CD14-positive monocyte (primary cell): ENCODE measurements around the gene NFATC1. TPM values are rescaled to one million over a fixed set of nuclear protein-coding genes. Genes with fewer than 3 reads are reported as not detected.

Source experiments
- DNase-seq, 3 donors: peaks; one replicate each; pipeline ENCODE4 v3.0.0-alpha.2; 2011 to 2022
- H2AFZ ChIP-seq: 2 replicates; pipeline ENCODE4 v1.6.0; 2012; ENCODE audit warnings: mild to moderate bottlenecking, low read depth, low read length, inconsistent platforms; ENCODE audit not compliant: insufficient read depth, poor library complexity, severe bottlenecking
- H3K27ac ChIP-seq, 2 donors: 1 replicate in 1 of 2; 2 replicates in 1 of 2; pipeline ENCODE4 v1.5.1; 2012 to 2013; ENCODE audit warnings: low read length in 2 of 2, control low read depth in 1 of 2, inconsistent platforms in 1 of 2, low read depth in 1 of 2, mild to moderate bottlenecking in 1 of 2
- H3K27me3 ChIP-seq, 2 donors: one replicate each; pipeline versions ENCODE4 v1.6.0 to v1.6.1; 2011 to 2013; ENCODE audit warnings: low read length in 2 of 2; ENCODE audit not compliant: control insufficient read depth in 2 of 2, insufficient read depth in 2 of 2
- H3K36me3 ChIP-seq, 2 donors: replicated peaks in 1 of 2; 1 replicate in 1 of 2; 2 replicates in 1 of 2; pipeline versions ENCODE4 v1.5.1 to v1.6.1; 2012 to 2013; ENCODE audit warnings: low read length in 2 of 2, control low read depth in 1 of 2, inconsistent platforms in 1 of 2, mild to moderate bottlenecking in 1 of 2; ENCODE audit not compliant: insufficient read depth in 2 of 2, control insufficient read depth in 1 of 2
- H3K4me1 ChIP-seq, 2 donors: 1 replicate in 1 of 2; 2 replicates in 1 of 2; pipeline versions ENCODE4 v1.5.1 to v1.6.1; 2012 to 2013; ENCODE audit warnings: low read length in 2 of 2, control low read depth in 1 of 2, inconsistent platforms in 1 of 2, mild to moderate bottlenecking in 1 of 2, moderate library complexity in 1 of 2; ENCODE audit not compliant: insufficient read depth in 2 of 2, control insufficient read depth in 1 of 2
- H3K4me2 ChIP-seq: replicated peaks from 2 replicates; pipeline ENCODE3; 2012; ENCODE audit warnings: low read length, moderate library complexity, mild to moderate bottlenecking; ENCODE audit not compliant: poor library complexity, severe bottlenecking; ENCODE audit errors: extremely low read depth
- H3K4me3 ChIP-seq, 3 experiments: fragments of 200-600 bp in 1 of 3; sonication (generic) in 1 of 3; replicated peaks in 1 of 3; 1 replicate in 2 of 3; 2 replicates in 1 of 3; pipeline ENCODE4 v1.5.1; 2011 to 2013; ENCODE audit warnings: low read length in 3 of 3, mild to moderate bottlenecking in 3 of 3, control low read depth in 2 of 3, low read depth in 2 of 3, inconsistent platforms in 1 of 3, moderate library complexity in 1 of 3
- H3K79me2 ChIP-seq: 2 replicates; pipeline ENCODE4 v1.6.0; 2012; ENCODE audit warnings: mild to moderate bottlenecking, control low read depth, inconsistent platforms, low read length, moderate library complexity; ENCODE audit not compliant: insufficient read depth
- H3K9ac ChIP-seq: 2 replicates; pipeline ENCODE4 v1.6.0; 2017; ENCODE audit warnings: low read length, mild to moderate bottlenecking; ENCODE audit not compliant: insufficient read depth, poor library complexity, severe bottlenecking
- H3K9me3 ChIP-seq, 2 donors: replicated peaks in 1 of 2; 1 replicate in 1 of 2; 2 replicates in 1 of 2; pipeline versions ENCODE4 v1.5.1 to v1.6.1; 2012 to 2013; ENCODE audit warnings: low read length in 2 of 2, control low read depth in 1 of 2; ENCODE audit not compliant: control insufficient read depth in 1 of 2, insufficient read depth in 1 of 2
- H4K20me1 ChIP-seq: 2 replicates; pipeline ENCODE4 v1.6.0; 2012; ENCODE audit warnings: mild to moderate bottlenecking, low read length, control low read depth, moderate library complexity; ENCODE audit not compliant: insufficient read depth
- H3K27ac Mint-ChIP-seq, 7 donors: one replicate each; pipeline ENCODE4 v1.8.0; 2020; ENCODE audit warnings: mild to moderate bottlenecking in 7 of 7, mixed read lengths in 7 of 7, moderate library complexity in 6 of 7, inconsistent platforms in 2 of 7
- H3K27me3 Mint-ChIP-seq, 3 donors: one replicate each; pipeline ENCODE4 v1.8.0; 2021 to 2022; ENCODE audit warnings: low read depth in 3 of 3, mild to moderate bottlenecking in 3 of 3, mixed read lengths in 3 of 3, moderate library complexity in 3 of 3, inconsistent platforms in 1 of 3
- H3K36me3 Mint-ChIP-seq, 2 donors: one replicate each; pipeline ENCODE4 v1.8.0; 2020; ENCODE audit warnings: mixed read lengths in 2 of 2, inconsistent platforms in 1 of 2, mild to moderate bottlenecking in 1 of 2
- H3K4me1 Mint-ChIP-seq: one replicate; pipeline ENCODE4 v1.8.0; 2020; ENCODE audit warnings: mild to moderate bottlenecking, mixed read lengths
- H3K4me3 Mint-ChIP-seq, 2 donors: one replicate each; pipeline ENCODE4 v1.8.0; 2020; ENCODE audit warnings: mild to moderate bottlenecking in 2 of 2, mixed read lengths in 2 of 2, moderate library complexity in 1 of 2
- H3K9me3 Mint-ChIP-seq, 7 donors: one replicate each; pipeline ENCODE4 v1.8.0; 2020 to 2022; ENCODE audit warnings: mixed read lengths in 7 of 7, mild to moderate bottlenecking in 6 of 7, moderate library complexity in 6 of 7, inconsistent platforms in 2 of 7
- CTCF ChIP-seq: fragments of 200-600 bp; IDR thresholded peaks from one replicate; pipeline ENCODE4 v1.8.0; 2022; ENCODE audit warnings: antibody characterized with exemption, mild to moderate bottlenecking
- WGBS: methylation state at CpG from one replicate; pipeline ENCODE4 v1.1.5; 2013; ENCODE audit warnings: missing lambda C conversion rate; ENCODE audit not compliant: insufficient coverage; 5-methylcytosine and 5-hydroxymethylcytosine counted together
- intact Hi-C, 2 donors: fragments of 100-400 bp; cut with micrococcal nuclease; formaldehyde crosslinking; loops; one replicate each; pipeline versions ENCODE4 v1.15.0 to v1.15.1; 2023
- polyA plus RNA-seq, 3 donors: library from polyadenylated mRNA; depleted of rRNA in 1 of 3; unstranded in 2 of 3; stranded (reverse) in 1 of 3; fragments of 300-500 nt in 2 of 3; fragments of >200 nt in 1 of 3; fragmentation: Illumina TruSeq in 2 of 3; gene quantifications; 1 replicate in 2 of 3; 2 replicates in 1 of 3; pipeline ENCODE4 v1.2.3, GENCODE V29; 2012 to 2021

The NFATC1 gene
- polyA plus RNA-seq, 3 donors = 7.8 to 10.7 (median 8.3) TPM

- intact Hi-C loops = loop anchor here in 1 of 2 donors (10.0 kb wide), 1 partner anchor 352 kb away; the partner anchor contains the start of gene ATP9B
- Histone ChIP-seq H3K4me1 (peaks cover 3 to 7% of the 10 kb centered on the region in 2 donors), H3K36me3 (peaks cover 38 to 52% of the 10 kb centered on the region in 2 donors), H2AFZ (no peak overlapping the region), H3K9ac (no peak overlapping the region), H3K79me2 (peaks cover 14% of the 10 kb centered on the region), H3K4me3 (no peak overlapping the region), H3K9me3 (no peaks in the 10 kb centered on the region), H3K27me3 (no peaks in the 10 kb centered on the region), H3K4me2 (no peak overlapping the region), H3K27ac (no peak overlapping the region), H4K20me1 (peaks cover 87% of the 10 kb centered on the region)
- Mint-ChIP-seq H3K36me3 (peaks cover 54 to 71% of the 10 kb centered on the region in 2 donors), H3K4me1 (peaks cover 13% of the 10 kb centered on the region), H3K4me3 (no peak overlapping the region), H3K9me3 (peaks cover 0 to 4% (median 0%) of the 10 kb centered on the region in 7 donors), H3K27me3 (peaks cover 0 to 3% (median 2%) of the 10 kb centered on the region in 3 donors), H3K27ac (no peak overlapping the region)
- TF ChIP-seq CTCF = no peak
- no peak for DNase-seq
- 91% methylated on average over 8 of the region's 12 CpGs for WGBS
Observed at GRCh38 chr18:79416677-79417052, 20.9 kb downstream of the NFATC1 start.

- Mint-ChIP-seq H3K4me3 (no peak overlapping the region), H3K27me3 (peaks cover 0 to 4% (median 2%) of the 10 kb centered on the region in 3 donors), H3K27ac (no peak overlapping the region), H3K4me1 (peaks cover 18% of the 10 kb centered on the region), H3K9me3 (peaks cover 0 to 4% (median 0%) of the 10 kb centered on the region in 7 donors), H3K36me3 (peaks cover 44 to 65% of the 10 kb centered on the region in 2 donors)
- Histone ChIP-seq H2AFZ (no peak overlapping the region), H3K4me1 (peaks cover 9 to 17% of the 10 kb centered on the region in 2 donors), H3K9me3 (no peaks in the 10 kb centered on the region), H3K79me2 (peaks cover 15% of the 10 kb centered on the region), H3K4me3 (no peak overlapping the region), H3K36me3 (peaks cover 24 to 37% of the 10 kb centered on the region in 2 donors), H3K4me2 (no peak overlapping the region), H3K9ac (no peak overlapping the region), H3K27me3 (no peaks in the 10 kb centered on the region), H4K20me1 (peaks cover 87% of the 10 kb centered on the region), H3K27ac (no peak overlapping the region)
- DNase-seq = no peak
- 99% methylated on average over 19 of the region's 19 CpGs for WGBS
- no peak for TF ChIP-seq CTCF
- intact Hi-C loops = loop anchor here in 1 of 2 donors (10.0 kb wide), 1 partner anchor 353 kb away; the partner anchor contains the start of gene ATP9B
Observed at GRCh38 chr18:79418236-79418635, 22.5 kb downstream of the NFATC1 start.
